Measurements from ENCODE around the gene RFX2.

RFX2 gene

DNA sequence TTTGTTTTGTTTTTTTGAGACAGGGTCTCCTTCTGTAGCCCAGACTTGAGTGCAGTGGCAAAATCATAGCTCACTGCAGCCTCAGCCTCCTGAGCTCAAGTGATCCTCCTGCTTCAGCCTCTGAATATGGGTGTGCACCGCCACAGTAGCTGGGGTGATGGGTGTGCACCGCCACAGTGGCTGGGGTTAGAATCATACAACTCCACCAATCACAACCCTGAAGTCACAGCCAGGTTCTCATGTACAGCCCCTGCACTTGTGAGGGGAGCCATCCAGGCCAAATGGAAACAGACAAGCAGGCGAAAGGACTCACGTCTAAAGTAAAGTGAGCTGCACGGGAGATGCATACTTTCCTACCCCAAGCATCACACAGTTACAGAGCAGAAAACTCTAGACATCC is 69.2 kb downstream of the RFX2 start:
- Histone ChIP-seq H3F3A (ENCODE audit: low read depth) (no peaks in the 10 kb centered on the region), H3K9me2 (replicated peaks; ENCODE audit: low read depth, low read length) (no peaks in the 10 kb centered on the region), H3K9me3 (ENCODE audit: insufficient read depth, low read depth, low read length) (no peaks in the 10 kb centered on the region), H3K9ac (ENCODE audit: low read depth, low read length, poor library complexity, severe bottlenecking) (no peak overlapping the region), H3K27me3 (ENCODE audit: insufficient read depth, low read length, poor library complexity, severe bottlenecking) (no peaks in the 10 kb centered on the region), H3K79me2 (ENCODE audit: insufficient read depth, low read length) (no peaks in the 10 kb centered on the region), H4K20me1 (ENCODE audit: insufficient read depth, low read length, poor library complexity, severe bottlenecking) (no peaks in the 10 kb centered on the region), H2AFZ (ENCODE audit: low read length) (no peak overlapping the region), H3K4me3 (ENCODE audit: low read length, poor library complexity, severe bottlenecking) (no peak overlapping the region), H3K4me2 (ENCODE audit: low read depth, low read length, poor library complexity, severe bottlenecking) (no peak overlapping the region), H3K4me1 (ENCODE audit: insufficient read depth, low read length, poor library complexity, severe bottlenecking) (no peaks in the 10 kb centered on the region), H3K36me3 (ENCODE audit: insufficient read depth, low read length) (no peaks in the 10 kb centered on the region)
- TF ChIP-seq, protein P1, sequence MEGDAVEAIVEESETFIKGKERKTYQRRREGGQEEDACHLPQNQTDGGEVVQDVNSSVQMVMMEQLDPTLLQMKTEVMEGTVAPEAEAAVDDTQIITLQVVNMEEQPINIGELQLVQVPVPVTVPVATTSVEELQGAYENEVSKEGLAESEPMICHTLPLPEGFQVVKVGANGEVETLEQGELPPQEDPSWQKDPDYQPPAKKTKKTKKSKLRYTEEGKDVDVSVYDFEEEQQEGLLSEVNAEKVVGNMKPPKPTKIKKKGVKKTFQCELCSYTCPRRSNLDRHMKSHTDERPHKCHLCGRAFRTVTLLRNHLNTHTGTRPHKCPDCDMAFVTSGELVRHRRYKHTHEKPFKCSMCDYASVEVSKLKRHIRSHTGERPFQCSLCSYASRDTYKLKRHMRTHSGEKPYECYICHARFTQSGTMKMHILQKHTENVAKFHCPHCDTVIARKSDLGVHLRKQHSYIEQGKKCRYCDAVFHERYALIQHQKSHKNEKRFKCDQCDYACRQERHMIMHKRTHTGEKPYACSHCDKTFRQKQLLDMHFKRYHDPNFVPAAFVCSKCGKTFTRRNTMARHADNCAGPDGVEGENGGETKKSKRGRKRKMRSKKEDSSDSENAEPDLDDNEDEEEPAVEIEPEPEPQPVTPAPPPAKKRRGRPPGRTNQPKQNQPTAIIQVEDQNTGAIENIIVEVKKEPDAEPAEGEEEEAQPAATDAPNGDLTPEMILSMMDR (conservative IDR thresholded peaks at IDR 0.05; ENCODE audit: low read length) = no peak
- TF ChIP-seq EZH2phosphoT487 (IDR thresholded peaks at IDR 0.05; ENCODE audit: borderline replicate concordance) = no peak

DNA sequence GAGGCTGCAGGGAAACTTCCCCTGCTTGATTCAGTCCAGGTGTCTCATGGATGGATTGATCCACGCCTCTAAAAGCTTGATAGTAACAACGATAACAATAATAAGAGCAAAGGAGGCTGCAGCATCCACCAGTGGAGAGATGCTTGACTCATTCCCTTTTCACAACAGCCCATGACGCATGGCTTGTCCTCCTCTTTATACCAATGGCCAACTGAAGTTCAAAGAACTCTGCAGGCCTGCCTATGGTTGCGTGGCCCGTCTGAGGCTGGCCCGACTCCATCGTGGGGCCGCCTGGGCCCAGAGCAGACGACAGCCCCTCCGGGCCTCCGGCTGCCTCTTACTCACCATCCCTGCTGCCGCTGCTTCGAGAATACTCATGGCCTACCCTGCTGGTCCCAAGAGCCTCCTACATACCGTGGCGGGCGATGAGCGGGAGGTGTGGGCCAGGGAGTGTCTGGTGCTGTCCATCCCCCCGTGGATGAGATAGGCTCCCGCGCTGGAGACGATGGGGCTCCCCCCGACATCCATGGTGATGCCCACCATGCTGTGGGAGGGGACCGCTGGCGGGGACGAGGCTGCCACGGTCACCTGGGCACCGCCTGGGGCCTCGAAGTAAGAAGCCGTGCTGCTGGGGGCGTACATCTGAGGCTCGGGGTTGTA is 70.6 kb downstream of the RFX2 start:
- Histone ChIP-seq H3K9me2 (replicated peaks; ENCODE audit: low read depth, low read length) (no peaks in the 10 kb centered on the region), H3F3A (ENCODE audit: low read depth) (no peaks in the 10 kb centered on the region), H3K4me3 (ENCODE audit: low read length, poor library complexity, severe bottlenecking) (no peak overlapping the region), H3K79me2 (ENCODE audit: insufficient read depth, low read length) (no peaks in the 10 kb centered on the region), H3K4me2 (ENCODE audit: low read depth, low read length, poor library complexity, severe bottlenecking) (no peak overlapping the region), H2AFZ (ENCODE audit: low read length) (no peak overlapping the region), H3K36me3 (ENCODE audit: insufficient read depth, low read length) (no peaks in the 10 kb centered on the region), H3K4me1 (ENCODE audit: insufficient read depth, low read length, poor library complexity, severe bottlenecking) (no peaks in the 10 kb centered on the region), H4K20me1 (ENCODE audit: insufficient read depth, low read length, poor library complexity, severe bottlenecking) (no peaks in the 10 kb centered on the region), H3K27me3 (ENCODE audit: insufficient read depth, low read length, poor library complexity, severe bottlenecking) (no peaks in the 10 kb centered on the region), H3K9me3 (ENCODE audit: insufficient read depth, low read depth, low read length) (no peaks in the 10 kb centered on the region), H3K9ac (ENCODE audit: low read depth, low read length, poor library complexity, severe bottlenecking) (no peak overlapping the region)
- TF ChIP-seq, protein P1 (conservative IDR thresholded peaks at IDR 0.05; ENCODE audit: low read length) = no peak
- no peak for TF ChIP-seq EZH2phosphoT487 (IDR thresholded peaks at IDR 0.05; ENCODE audit: borderline replicate concordance)

DNA sequence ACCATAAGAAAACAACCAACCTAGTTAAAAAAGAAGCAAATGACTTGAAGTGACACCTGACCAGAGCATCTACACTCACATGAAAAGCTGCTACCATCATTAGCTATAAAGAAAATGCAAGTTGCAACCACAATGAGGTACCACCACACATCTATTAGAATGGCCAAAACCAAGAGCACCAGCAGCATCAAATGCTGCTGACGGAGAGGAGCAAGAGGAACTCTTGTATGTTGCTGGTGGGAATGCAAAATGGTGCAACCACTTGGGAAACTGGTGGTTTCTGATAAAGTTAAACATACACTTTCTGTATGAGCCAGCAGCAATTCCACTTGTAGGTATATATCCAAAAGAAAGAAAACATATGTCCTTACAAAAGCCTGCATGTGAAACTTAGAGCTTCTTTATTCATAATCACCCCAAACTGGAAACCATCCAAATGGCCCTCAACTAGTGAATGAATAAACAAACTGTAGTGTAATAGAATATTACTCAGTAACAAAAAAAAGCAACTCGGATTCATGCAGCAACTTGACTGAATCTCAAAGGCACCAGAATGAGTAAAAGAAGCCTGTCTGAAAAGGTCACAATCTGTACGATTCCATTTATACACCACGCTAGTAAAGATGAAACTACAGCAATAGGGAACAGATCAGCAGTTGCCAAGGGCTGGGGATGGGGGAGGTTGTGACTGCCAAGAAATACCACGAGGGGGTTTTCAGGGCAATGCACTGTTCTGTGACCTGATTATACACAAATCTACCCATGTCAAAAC is 71.5 kb downstream of the RFX2 start:
- TF ChIP-seq, protein P1 (conservative IDR thresholded peaks at IDR 0.05; ENCODE audit: low read length) = no peak
- TF ChIP-seq EZH2phosphoT487 (IDR thresholded peaks at IDR 0.05; ENCODE audit: borderline replicate concordance) = no peak
- no peaks in the 10 kb centered on the region for H3K9me3 ChIP-seq (ENCODE audit: insufficient read depth, low read depth, low read length)
- no peak overlapping the region for H3K4me2 ChIP-seq (ENCODE audit: low read depth, low read length, poor library complexity, severe bottlenecking)
- H3F3A ChIP-seq (ENCODE audit: low read depth) = no peaks in the 10 kb centered on the region
- no peaks in the 10 kb centered on the region for H3K79me2 ChIP-seq (ENCODE audit: insufficient read depth, low read length)
- no peaks in the 10 kb centered on the region for H3K9me2 ChIP-seq (replicated peaks; ENCODE audit: low read depth, low read length)
- no peak overlapping the region for H3K9ac ChIP-seq (ENCODE audit: low read depth, low read length, poor library complexity, severe bottlenecking)
- H2AFZ ChIP-seq (ENCODE audit: low read length) = no peak overlapping the region
- H3K36me3 ChIP-seq (ENCODE audit: insufficient read depth, low read length) = no peaks in the 10 kb centered on the region
- H3K4me3 ChIP-seq (ENCODE audit: low read length, poor library complexity, severe bottlenecking) = no peak overlapping the region
- no peaks in the 10 kb centered on the region for H3K4me1 ChIP-seq (ENCODE audit: insufficient read depth, low read length, poor library complexity, severe bottlenecking)
- H4K20me1 ChIP-seq (ENCODE audit: insufficient read depth, low read length, poor library complexity, severe bottlenecking) = no peaks in the 10 kb centered on the region
- no peaks in the 10 kb centered on the region for H3K27me3 ChIP-seq (ENCODE audit: insufficient read depth, low read length, poor library complexity, severe bottlenecking)

All from Loucy (cell line).